ENCODE measurements around the gene TRIM33.
"Not testable (repeated sequence)": the region's sequence is repeated elsewhere in the genome, so short reads cannot be mapped to it uniquely, and the experiment has no call there.

TRIM33 gene

DNA sequence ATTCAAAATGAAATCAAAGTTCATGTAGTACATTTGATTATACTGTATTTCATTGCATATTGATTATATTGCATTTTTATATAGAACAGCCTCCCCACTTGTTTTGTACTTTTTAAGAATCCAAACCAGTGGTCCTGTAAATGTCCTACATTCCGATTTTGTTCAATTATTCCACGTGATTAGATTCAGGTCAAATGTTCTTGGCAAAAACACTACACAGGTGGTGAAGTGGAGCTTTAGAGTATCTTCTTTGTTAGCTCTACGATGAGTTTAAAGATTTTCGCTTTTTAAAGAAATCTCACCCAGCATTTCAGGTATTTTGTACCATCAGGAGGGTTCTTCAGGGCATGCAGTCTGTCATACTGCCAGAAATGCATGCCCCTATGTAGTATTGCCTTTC is 120.6 kb downstream of the TRIM33 start:
- DNase-seq = no peak

DNA sequence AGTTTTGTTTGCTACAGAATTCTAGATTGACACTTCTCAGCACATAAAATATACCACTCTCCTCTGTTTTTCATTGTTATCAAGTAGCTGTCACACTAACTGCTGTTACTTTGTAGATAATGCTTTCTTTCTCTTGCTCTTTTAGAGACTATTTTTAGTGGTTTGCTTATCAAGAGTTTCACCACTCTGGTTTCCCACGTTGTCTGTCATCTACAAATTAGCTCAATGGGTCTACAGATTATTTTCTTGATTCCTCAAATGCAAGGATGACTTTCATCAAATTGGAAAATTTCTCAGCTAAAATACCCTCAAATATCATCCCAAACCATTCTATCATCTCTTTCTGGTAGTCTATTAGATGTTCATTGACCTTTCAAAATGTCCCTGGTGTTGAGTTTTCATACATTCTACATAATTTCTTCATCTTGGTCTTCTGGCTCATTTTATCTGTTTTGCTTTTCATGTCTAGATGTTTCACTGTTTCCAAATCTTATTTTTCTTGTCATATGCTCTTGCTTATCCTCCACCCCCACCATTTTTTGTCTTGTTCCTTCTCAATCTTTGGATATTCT is 122.5 kb downstream of the TRIM33 start:
- DNase-seq = no peak

DNA sequence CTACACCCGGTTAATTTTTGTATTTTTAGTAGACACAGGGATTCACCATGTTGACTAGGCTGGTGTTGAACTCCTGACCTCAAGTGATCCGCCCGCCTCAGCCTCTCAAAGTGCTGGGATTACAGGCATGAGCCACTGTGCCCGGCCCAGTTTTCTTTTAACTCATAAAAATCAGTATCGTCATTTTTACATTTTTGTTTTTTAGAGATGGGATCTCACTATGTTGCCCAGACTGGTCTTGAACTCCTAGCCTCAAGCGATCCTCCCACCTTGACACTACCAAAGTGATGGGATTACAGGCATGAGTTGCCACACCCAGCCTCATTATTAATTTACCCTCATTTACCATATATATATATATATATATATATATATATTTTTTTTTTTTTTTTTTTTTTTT is 123.4 kb downstream of the TRIM33 start:
- not testable (repeated sequence) for DNase-seq

DNA sequence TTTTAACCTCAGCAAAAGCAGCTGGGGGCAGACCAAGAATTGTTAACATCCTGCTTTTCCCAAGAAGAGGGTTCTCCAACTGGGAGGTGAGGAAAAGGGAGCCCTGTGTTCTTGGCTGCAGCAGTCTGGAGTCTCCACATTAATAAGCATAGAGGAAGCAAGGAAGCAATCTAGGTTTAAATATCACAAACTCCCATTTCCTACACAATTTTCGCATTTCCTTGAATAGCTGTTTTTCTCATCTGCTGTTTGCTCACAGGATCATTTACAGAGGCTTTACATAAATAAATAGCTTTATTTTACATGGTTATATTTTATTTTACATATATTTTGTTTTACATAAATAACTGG is 124.0 kb downstream of the TRIM33 start:
- DNase-seq = no peak

- DNase-seq = no peak
Measured at GRCh38 chr1:114386129-114387009, 124.6 kb downstream of the TRIM33 start.

DNA sequence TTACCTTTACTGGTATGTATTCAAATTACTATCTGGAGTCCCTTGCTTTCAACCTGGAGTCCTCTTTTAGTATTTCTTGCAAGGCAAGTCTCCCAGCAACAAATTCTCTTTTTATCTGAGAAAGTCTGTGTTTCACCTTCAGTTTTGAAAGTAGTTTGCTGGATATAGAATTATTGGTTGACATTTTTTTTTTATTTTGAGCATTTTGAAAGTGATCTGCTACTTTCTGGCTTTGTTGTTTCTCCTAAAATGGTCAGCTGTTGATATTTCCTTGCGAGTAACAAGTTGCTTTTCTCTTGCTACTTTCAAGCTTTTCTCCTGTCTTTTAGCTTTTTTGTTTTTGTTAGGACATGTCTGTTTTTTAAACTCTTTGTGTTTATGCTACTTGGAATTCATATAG is 126.1 kb downstream of the TRIM33 start:
- no peak for DNase-seq

- no peak for DNase-seq
Measured at GRCh38 chr1:114379987-114380386, 131.0 kb downstream of the TRIM33 start.

DNA sequence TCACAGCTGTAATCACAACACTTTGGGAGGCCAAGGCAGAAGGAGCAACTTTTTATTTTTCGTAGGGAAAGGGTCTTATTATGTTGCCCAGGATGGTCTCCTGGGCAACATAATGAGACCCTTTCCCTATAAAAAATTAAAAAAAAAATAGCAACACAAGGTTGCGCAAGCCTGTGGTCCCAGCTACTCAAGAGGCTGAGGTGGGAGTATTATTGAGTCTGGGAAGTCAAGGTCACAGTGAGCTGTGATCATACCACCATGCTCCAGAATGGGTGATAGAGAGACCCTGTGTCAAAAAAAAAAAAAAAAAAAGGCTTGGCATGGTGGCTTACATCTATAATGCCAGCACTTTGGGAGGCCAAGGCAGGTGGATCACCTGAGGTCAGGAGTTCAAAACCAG is 131.6 kb downstream of the TRIM33 start:
- DNase-seq = no peak

DNA sequence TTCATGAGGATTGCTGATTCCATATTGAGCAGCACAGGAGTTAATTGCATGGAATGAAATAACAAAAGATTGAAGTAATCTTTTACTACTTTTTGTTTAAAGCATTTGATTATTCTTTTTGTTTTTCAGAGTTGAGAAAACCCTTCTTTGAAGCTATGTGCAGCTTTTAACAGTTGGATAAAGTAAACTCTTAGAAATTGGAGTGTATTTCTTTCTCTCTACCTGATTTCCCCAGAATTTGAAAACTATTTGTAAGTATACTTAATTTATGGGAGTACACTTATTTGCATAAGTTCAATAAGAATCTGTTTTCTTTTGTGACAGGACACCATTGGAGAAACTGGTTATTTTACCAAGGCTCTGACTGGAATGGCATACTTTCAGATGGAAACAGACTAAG is 133.6 kb downstream of the TRIM33 start:
- DNase-seq = no peak

GRCh38 chr1:114369930-114370329 is 141.1 kb downstream of the TRIM33 start:
- DNase-seq = no peak

- DNase-seq = not testable (repeated sequence)
Measured at GRCh38 chr1:114369266-114369919, 141.6 kb downstream of the TRIM33 start.

GRCh38 chr1:114368560-114369255 is 142.3 kb downstream of the TRIM33 start:
- DNase-seq = no peak

DNA sequence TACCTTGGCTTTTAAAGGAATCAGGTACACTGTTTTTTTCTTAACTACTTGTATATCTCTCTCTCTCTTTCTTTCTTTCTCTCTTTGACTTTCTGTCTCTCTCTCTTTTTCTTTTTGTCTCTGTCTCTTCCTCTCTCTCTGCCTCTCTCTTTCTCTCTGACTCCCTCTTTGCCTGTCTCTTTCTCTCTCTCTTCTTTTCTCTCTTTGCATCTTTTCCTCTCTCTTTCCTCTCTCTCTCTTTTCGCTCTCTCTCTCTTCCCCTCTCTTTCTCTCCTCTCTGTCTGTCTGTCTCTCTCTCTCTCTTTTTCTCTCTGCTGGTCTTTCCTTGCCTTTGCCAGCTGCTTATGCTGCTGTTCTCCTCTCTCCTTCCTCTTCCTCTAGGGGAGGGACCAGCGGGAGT is 143.2 kb downstream of the TRIM33 start:
- no peak for DNase-seq

DNA sequence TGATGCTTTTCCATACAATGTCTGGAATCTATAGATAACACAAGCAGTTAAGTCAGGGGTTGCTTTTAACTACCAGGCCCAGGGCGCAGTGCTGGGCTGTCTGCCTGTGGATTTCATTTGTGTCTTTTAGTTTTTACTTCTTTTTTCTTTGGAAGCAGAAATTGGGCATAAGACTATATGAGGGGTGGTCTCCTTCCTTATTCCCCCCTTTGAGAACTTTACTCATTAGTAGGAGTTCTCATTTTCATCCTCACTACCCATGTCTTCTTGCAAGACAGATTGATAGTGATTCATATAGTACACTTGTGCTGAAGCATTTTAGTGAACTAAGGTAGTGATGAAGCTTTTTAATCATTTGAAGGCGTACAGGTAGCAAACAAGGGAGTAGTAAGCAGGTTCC is 147.8 kb downstream of the TRIM33 start:
- DNase-seq = not testable (repeated sequence)

GRCh38 chr1:114359791-114360190 is 151.2 kb downstream of the TRIM33 start:
- DNase-seq = no peak

DNA sequence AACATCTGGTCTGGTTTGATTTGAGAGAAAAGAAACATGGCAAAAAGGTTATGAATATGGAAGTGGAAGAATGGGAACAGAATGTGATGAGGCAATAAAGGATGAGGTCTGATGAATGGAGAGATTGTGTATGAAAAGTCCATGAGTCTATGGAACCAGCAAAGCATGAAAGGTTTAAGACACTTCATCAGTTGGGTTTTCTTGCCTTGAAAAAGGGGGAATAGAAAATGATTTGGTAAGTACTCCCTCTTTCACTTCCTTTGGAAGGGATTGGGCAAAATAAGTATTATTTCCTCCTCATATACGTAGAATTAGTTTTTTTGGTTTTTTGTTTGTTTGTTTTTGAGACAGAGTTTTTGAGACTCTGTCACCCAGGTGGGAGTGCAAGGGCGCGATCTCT is 155.8 kb downstream of the TRIM33 start:
- DNase-seq = no peak

GRCh38 chr1:114353262-114353661 is 157.7 kb downstream of the TRIM33 start:
- no peak for DNase-seq

GRCh38 chr1:114352797-114353196 is 158.2 kb downstream of the TRIM33 start:
- DNase-seq = no peak

- DNase-seq = no peak
Measured at GRCh38 chr1:114350731-114351445, 160.1 kb downstream of the TRIM33 start.

GRCh38 chr1:114349891-114350605 is 161.0 kb downstream of the TRIM33 start:
- DNase-seq = no peak

DNA sequence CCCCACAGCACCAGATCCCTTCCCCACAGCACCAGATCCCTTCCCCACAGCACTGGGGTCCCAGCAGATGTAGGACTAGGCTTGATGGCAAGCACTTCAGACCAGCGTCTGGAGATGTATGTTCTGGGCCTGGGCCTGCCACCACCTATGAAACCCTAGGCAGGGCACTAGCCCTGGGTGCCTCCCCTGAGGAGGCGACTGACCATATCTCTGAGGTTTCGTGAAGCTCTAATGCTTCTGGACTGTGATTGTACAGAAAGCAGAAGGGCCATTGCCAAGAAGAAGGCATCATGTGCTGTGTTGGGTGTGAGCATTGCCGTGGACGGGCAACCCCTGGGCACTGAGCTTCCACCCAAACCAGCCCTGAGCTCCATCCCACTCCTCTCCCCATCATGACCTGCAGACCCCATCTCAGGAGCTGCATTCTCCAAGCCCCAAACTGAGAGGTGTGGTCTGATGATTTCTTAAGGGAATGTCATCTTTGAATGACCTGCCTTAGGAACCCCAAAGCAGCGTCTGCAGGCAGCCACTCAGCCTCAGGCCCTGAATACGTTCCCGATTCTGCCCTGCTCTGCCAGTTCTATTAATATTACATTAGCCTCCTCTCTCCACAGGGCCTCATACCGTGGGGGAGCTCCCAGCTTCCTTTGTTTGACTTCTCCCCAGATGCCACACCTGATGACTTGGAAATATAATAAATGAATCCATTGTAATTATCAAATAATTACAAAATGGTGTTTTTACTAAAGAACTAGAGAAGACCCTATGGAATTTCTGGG is 163.4 kb downstream of the TRIM33 start:
- no peak for DNase-seq

Data from GOT3 (cell line).